Right lobe of liver (tissue), 6 donors: ENCODE data around the gene APOBEC3B. TPM values are rescaled to one million over a fixed set of nuclear protein-coding genes. Genes with fewer than 3 reads are reported as not detected.
A peak's percentile ranks its signal among the peaks of the same experiment; 100 is the strongest.

ENCODE experiments used
- ATAC-seq, 4 donors: fragments of 200-7000 bp; cut with Tn5 transposase; one replicate each; pipeline ENCODE4 v1.9.1; 2020; ENCODE audit warnings: mild to moderate bottlenecking in 4 of 4, moderate library complexity in 4 of 4
- DNase-seq, 3 donors: peaks; one replicate each; pipeline ENCODE4 v3.0.0-alpha.2; 2020
- H3K27ac ChIP-seq, 3 donors: fragments of 200-600 bp; one replicate each; pipeline ENCODE4 v1.8.0; 2022
- H3K27me3 ChIP-seq, 2 donors: fragments of 200-600 bp; one replicate each; pipeline ENCODE4 v1.8.0; 2022
- H3K36me3 ChIP-seq, 4 donors: fragments of 200-600 bp; sonication (generic) in 1 of 4; one replicate each; pipeline versions ENCODE4 v1.5.1 to v1.8.0; 2017 to 2022; ENCODE audit warnings: control low read depth in 1 of 4
- H3K4me1 ChIP-seq, 4 donors: fragments of 200-600 bp; sonication (generic) in 1 of 4; one replicate each; pipeline versions ENCODE4 v1.5.1 to v1.8.0; 2017 to 2022; ENCODE audit warnings: control low read depth in 1 of 4
- H3K4me3 ChIP-seq, 3 donors: fragments of 200-600 bp; one replicate each; pipeline ENCODE4 v1.8.0; 2022
- H3K9me3 ChIP-seq, 4 donors: fragments of 200-600 bp; sonication (generic) in 1 of 4; one replicate each; pipeline versions ENCODE4 v1.5.1 to v1.8.0; 2017 to 2022; ENCODE audit warnings: control low read depth in 1 of 4
- CTCF ChIP-seq, 4 donors: fragments of 200-600 bp in 3 of 4; fragments of 450-650 bp in 1 of 4; IDR thresholded peaks; one replicate each; pipeline versions ENCODE4 v1.5.1 to v1.8.0; 2016 to 2022; ENCODE audit warnings: antibody characterized with exemption in 4 of 4, mild to moderate bottlenecking in 2 of 4
- POLR2A ChIP-seq: fragments of 450-650 bp; IDR thresholded peaks from one replicate; pipeline ENCODE4 v1.6.1; 2017; ENCODE audit warnings: antibody characterized with exemption, mild to moderate bottlenecking
- WGBS: methylation state at CpG from one replicate; pipeline ENCODE4 v1.1.6; 2018; ENCODE audit warnings: low coverage, low lambda C conversion rate; ENCODE audit not compliant: insufficient coverage; ENCODE audit errors: missing lambda C conversion rate; 5-methylcytosine and 5-hydroxymethylcytosine counted together
- intact Hi-C, 2 donors: fragments of 100-400 bp; cut with DNase I; formaldehyde crosslinking; loops; one replicate each; pipeline versions ENCODE4 v1.11.2 to v1.14.1; 2022
- long read RNA-seq: library from polyadenylated mRNA; unstranded; transcript quantifications from one replicate; pipeline ENCODE4 v2.0.0, GENCODE V29; 2019
- total RNA-seq, 6 experiments: library from RNA; depleted of rRNA in 2 of 6; stranded (reverse); fragments of >200 nt in 2 of 6; fragmentation: NEBNext Ultra II Directional in 3 of 6; extraction: Animal tissue kit (Norgen Biotek cat#: 25700) in 3 of 6; gene quantifications; one replicate each; pipeline versions ENCODE4 v1.1.0 to v1.2.4, GENCODE V29; 2016 to 2023
- donor health status: DM: no; HTN: yes; CAD: no.
- donor health status: DM: no; HTN: no; CAD: no.
- donor health status: DM: no; HTN: no; CAD: no.
- donor health status: DM: no; HTN: yes; CAD: no.
- donor health status: DM: no; HTN: yes; CAD: no.

The APOBEC3B gene
- 1 to 10 TPM in 4 of 6 experiments, under 1 TPM in 2; 0.61 to 1.6 (median 1.1) TPM for total RNA-seq
- long read RNA-seq, partial matches to known transcripts: 0 of 1 reads
- long read RNA-seq, other reads (novel, unspliced or antisense): 0 of 1 reads

DNA sequence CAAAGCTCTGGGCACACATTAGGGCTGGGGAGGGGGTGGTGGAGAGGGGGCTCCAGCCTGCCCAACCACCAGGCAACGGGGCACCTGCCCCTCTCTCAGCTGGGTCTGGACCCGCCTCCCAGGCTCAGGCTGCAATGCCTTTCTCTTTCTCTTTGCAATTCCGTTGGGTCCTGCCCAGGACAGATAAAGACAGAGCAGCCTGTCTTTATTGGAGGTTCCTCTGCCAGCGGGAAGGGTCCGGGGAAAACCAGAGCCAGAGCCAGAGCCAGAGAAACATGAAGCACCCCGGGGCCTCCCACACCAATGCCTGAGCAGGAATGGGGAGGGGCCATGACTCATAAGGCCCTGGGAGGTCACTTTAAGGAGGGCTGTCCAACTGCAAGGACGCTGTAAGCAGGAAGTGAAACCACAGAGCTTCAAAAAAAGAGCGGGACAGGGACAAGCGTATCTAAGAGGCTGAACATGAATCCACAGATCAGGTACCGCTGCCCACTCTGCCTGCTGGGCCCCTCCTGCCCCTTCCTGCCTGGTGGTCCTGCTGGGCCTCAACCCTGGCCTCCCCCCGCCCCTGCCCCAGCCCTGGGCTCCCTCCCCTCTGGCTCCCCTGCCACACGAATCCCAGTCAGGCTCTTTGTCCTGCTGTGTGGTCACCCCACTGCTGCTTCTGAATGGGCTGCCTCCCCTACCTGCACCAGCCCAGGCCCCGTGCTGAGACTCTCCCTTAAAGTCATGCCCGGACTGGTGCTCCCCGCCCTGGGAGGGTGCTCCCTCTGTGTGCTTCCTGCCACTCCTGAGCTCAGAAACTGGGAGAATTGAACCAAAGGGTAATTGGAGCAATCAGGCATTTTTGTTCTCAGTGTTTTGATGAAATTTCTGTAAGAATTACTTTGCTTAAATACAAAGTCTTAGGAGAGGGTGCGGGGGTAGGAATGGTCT, at the start of gene APOBEC3B:
APOBEC3B (plus strand) TSS at position 356 of the 936 bp plus-strand sequence; CDS start at position 463, 107 bp downstream.
- DNase-seq (peak; percentile 66 to 86 (median 84)), ATAC-seq (peak; percentile 92 to 98 (median 98))
- H3K27ac ChIP-seq: peak within 1 kb of the TSS in 1 of 3 donors; percentile 24
- TF ChIP-seq CTCF (IDR thresholded peaks at IDR 0.05) (no peak), POLR2A (peak; percentile 8)
- no peaks in the 10 kb centered on the region for H3K27me3 ChIP-seq
- peak within 1 kb of the TSS in 2 of 3 donors; percentile 46 to 53 for H3K4me3 ChIP-seq
- no peaks in the 10 kb centered on the region for H3K9me3 ChIP-seq
- WGBS: 21% methylated on average over 13 of the region's 16 CpGs
- H3K36me3 ChIP-seq: no peaks in the 10 kb centered on the region
- H3K4me1 ChIP-seq: peaks cover 0 to 6% (median 0%) of the 10 kb centered on the region in 4 donors
- intact Hi-C loops: no loop called here

DNA sequence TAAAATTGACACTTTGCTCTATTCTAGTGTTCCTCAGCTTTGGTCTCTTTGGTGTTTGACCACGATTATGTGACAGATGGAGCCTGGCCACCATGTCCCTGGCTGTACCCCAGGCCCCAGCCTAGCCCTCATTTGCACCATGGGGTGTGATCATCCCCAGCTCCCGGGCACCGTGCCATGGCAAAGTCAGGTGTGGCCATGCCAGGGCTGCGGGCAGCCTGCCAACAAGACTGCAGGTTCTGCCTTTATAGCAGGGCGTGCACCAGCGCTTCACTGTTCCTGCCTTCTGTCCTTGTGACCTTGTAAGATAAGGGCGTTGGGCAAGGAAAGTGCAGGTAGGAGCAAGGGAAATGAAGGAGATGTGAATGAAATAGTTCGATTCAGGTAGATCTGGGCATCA, 47.1 kb upstream of the APOBEC3B start:
- 39% methylated on average over 8 of the region's 8 CpGs for WGBS

GRCh38 chr22:38935616-38936015, 46.5 kb upstream of the APOBEC3B start:
- no peak for DNase-seq
- no peak for ATAC-seq
- Histone ChIP-seq H3K4me3 (no peak overlapping the region), H3K27ac (no peak overlapping the region), H3K36me3 (no peaks in the 10 kb centered on the region), H3K27me3 (no peaks in the 10 kb centered on the region), H3K9me3 (no peaks in the 10 kb centered on the region), H3K4me1 (no peaks in the 10 kb centered on the region)
- TF ChIP-seq CTCF (IDR thresholded peaks at IDR 0.05): no peak
- TF ChIP-seq POLR2A: no peak
- 82% methylated on average over 13 of the region's 13 CpGs for WGBS
- intact Hi-C loops: no loop called here

More for the DNA sequence above, 47.1 kb upstream of the APOBEC3B start:
- H3K27me3 ChIP-seq: no peaks in the 10 kb centered on the region
- peak; percentile 87 to 94 (median 90) for DNase-seq
- no peaks in the 10 kb centered on the region for H3K4me1 ChIP-seq
- ATAC-seq: peak; percentile 75 to 92 (median 80)
- no peaks in the 10 kb centered on the region for H3K9me3 ChIP-seq
- H3K36me3 ChIP-seq: no peaks in the 10 kb centered on the region
- no peak overlapping the region for H3K27ac ChIP-seq
- intact Hi-C loops: no loop called here
- no peak overlapping the region for H3K4me3 ChIP-seq
- no peak for TF ChIP-seq POLR2A
- no peak for TF ChIP-seq CTCF (IDR thresholded peaks at IDR 0.05)

- intact Hi-C loops: no loop called here
- TF ChIP-seq CTCF (IDR thresholded peaks at IDR 0.05): no peak
- no peak for TF ChIP-seq POLR2A
- Histone ChIP-seq H3K9me3 (no peaks in the 10 kb centered on the region), H3K4me3 (no peak overlapping the region), H3K4me1 (no peaks in the 10 kb centered on the region), H3K27me3 (no peaks in the 10 kb centered on the region), H3K27ac (no peak overlapping the region), H3K36me3 (no peaks in the 10 kb centered on the region)
- DNase-seq (no peak), ATAC-seq (no peak)
- WGBS: 72% methylated on average over 6 of the region's 17 CpGs
These were observed 45.6 kb upstream of the APOBEC3B start for GRCh38 chr22:38936562-38936961.
